HUES6 (cell line): Measurements from ENCODE around the gene HDAC5.

Source experiments
- H3K27ac ChIP-seq: 2 replicates; pipeline ENCODE4 v1.7.0; 2013; ENCODE audit warnings: low read depth, mild to moderate bottlenecking, low read length, inconsistent platforms
- H3K27me3 ChIP-seq: 2 replicates; pipeline ENCODE4 v1.6.1; 2013; ENCODE audit warnings: low read length; ENCODE audit not compliant: control insufficient read depth, insufficient read depth
- H3K36me3 ChIP-seq: 2 replicates; pipeline ENCODE4 v1.6.1; 2013; ENCODE audit warnings: low read length; ENCODE audit not compliant: control insufficient read depth, insufficient read depth
- H3K4me1 ChIP-seq: 2 replicates; pipeline ENCODE4 v1.6.1; 2013; ENCODE audit warnings: low read length; ENCODE audit not compliant: control insufficient read depth, insufficient read depth
- H3K4me3 ChIP-seq: 2 replicates; pipeline ENCODE4 v1.5.1; 2013; ENCODE audit warnings: low read depth, low read length
- H3K9ac ChIP-seq: one replicate; pipeline ENCODE4 v1.6.1; 2013; ENCODE audit warnings: mild to moderate bottlenecking, low read length
- H3K9me3 ChIP-seq: 2 replicates; pipeline ENCODE4 v1.6.1; 2013; ENCODE audit warnings: low read depth, low read length; ENCODE audit not compliant: control insufficient read depth, insufficient read depth

Gene HDAC5

DNA sequence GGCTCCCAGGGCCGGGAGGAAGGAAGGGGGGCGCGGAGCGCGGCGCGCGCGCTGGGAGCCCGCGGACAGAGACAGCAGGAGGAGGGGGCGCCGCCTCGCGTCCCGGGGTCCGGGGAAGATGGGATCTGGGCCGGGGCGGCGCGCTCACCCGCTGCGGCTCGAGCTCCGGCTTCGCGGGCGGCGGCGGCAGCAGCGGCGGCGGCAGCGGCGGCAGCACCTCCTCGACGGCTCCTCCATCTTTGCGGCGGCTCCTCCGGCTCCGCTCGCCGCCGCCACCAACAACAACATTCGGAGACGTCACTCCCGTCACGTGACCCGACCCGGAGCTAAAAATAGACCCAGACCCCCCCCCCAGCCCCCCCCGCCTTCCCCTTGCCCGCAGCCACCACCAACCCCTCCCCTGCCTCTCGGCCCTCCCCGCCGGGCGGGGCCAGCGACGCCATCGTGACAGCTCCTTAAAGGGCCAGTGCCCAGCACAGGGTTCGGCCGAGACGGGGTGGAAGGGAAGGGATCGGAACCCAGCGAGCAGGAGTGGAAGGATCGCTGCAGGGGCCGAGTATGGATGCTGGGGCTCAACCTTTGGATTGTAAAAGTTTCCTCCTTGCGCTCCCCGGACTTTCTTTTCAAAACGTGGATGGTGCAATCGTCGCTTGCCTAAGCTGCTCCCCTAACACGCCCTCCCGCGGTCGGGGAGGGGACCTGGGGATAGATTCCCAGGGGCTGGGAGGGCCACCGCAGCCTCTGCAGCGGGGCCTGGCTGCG is at the start of gene HDAC5:
HDAC5 (minus strand) TSS at position 286 of the 762 bp plus-strand sequence. CDS start 6,126 bp downstream, outside the sequence.
- no peaks in the 10 kb centered on the region for H3K27me3 ChIP-seq
- H3K36me3 ChIP-seq: no peaks in the 10 kb centered on the region
- H3K4me1 ChIP-seq: peaks cover 31% of the 10 kb centered on the region
- H3K4me3 ChIP-seq: peak within 1 kb of the TSS; percentile 98
- no peaks in the 10 kb centered on the region for H3K9me3 ChIP-seq
- H3K9ac ChIP-seq: peak within 1 kb of the TSS; percentile 91
- peak within 1 kb of the TSS; percentile 86; the same call in 1 of the 2 replicates for H3K27ac ChIP-seq

DNA sequence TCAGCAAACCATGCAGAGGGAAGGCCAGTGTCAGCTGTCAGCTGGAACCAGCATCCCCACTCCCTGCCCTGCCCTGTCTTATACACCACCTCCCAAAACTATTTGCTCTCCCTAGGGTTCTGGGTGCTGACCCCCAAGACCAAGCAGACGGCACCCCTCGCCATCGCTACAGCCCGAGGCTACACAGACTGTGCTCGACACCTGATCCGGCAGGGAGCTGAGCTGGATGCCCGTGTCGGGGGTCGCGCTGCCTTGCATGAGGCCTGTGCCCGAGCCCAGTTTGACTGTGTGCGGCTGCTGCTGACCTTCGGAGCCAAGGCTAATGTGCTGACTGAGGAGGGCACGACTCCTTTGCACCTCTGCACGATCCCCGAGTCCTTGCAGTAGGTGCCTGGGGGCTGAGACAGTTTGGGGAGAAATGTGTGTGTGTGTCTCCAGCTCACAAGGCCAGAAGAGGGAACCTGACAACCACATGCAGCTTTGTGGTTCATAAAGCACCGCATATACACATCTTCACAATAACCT is 48.6 kb upstream of the HDAC5 start:
- Histone ChIP-seq H3K27ac (no peak overlapping the region), H3K4me3 (no peak overlapping the region), H3K4me1 (peaks cover 17% of the 10 kb centered on the region), H3K9ac (no peak overlapping the region), H3K9me3 (no peaks in the 10 kb centered on the region), H3K27me3 (no peaks in the 10 kb centered on the region), H3K36me3 (peaks cover 18% of the 10 kb centered on the region)

DNA sequence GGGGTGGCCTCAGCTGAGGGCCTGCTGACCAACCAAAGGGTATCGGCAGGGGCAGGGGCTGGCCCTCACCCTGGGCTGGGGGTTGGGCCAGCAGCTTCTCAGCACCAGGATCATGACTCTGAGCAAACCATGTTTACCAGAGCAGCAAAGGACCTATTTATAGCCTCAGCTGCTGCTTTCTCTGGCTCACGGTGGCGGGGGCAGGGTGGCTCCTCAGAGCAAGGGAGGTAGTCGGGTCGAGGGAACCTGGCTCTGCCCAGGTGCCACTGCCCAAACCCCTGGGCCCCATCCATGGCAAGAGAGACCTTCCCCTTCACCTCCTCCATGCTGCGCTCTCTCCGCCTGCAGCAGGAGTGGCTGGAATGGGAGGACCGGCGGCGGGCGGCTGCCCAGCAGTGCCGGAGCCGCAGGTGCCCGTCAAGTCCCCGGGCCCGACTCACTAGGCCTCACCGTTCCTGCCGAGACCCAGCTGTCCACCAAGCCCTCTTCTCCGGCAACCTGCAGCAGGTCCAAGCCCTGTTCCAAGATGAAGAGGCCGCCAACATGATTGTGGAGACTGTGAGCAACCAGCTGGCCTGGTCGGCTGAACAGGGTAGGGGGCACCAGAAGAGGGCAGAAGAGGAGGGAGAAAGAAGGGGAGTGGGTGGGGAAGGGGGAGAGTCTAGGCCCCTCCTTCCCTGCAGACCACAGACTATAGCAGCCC is 47.2 kb upstream of the HDAC5 start, which contains the start of gene ASB16:
ASB16 (plus strand) TSS at position 206 of the 703 bp plus-strand sequence; CDS start at position 292, 86 bp downstream.
- Histone ChIP-seq H3K27ac (0 out of 2 replicates have a peak within 1 kb of the TSS, but pooled peaks have one; percentile 26), H3K36me3 (peaks cover 9% of the 10 kb centered on the region), H3K4me3 (peak within 1 kb of the TSS; percentile 12; the same call in 1 of the 2 replicates), H3K9ac (no peak within 1 kb of the TSS), H3K9me3 (no peaks in the 10 kb centered on the region), H3K4me1 (peaks cover 17% of the 10 kb centered on the region), H3K27me3 (no peaks in the 10 kb centered on the region)

DNA sequence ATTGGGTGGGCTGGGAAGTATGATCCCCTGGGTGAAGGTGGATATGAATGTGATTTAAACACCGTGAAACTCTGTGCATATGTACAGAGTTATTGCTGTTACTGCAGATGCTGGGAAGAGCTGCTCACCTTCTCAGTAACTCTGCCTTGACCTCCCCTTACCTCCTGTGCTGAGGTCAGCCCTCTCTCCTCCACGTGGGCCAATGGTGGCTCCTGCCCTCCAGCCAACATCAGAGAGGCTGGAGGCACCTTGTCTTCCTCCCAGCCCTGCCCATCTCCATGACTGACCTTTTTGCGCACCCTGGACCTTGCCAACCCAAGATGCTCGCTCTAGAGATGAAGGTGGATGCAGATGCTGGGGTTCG is 46.7 kb upstream of the HDAC5 start:
- no peaks in the 10 kb centered on the region for H3K9me3 ChIP-seq
- H3K36me3 ChIP-seq: peaks cover 5% of the 10 kb centered on the region; the same call in 1 of the 2 replicates
- no peak overlapping the region for H3K9ac ChIP-seq

DNA sequence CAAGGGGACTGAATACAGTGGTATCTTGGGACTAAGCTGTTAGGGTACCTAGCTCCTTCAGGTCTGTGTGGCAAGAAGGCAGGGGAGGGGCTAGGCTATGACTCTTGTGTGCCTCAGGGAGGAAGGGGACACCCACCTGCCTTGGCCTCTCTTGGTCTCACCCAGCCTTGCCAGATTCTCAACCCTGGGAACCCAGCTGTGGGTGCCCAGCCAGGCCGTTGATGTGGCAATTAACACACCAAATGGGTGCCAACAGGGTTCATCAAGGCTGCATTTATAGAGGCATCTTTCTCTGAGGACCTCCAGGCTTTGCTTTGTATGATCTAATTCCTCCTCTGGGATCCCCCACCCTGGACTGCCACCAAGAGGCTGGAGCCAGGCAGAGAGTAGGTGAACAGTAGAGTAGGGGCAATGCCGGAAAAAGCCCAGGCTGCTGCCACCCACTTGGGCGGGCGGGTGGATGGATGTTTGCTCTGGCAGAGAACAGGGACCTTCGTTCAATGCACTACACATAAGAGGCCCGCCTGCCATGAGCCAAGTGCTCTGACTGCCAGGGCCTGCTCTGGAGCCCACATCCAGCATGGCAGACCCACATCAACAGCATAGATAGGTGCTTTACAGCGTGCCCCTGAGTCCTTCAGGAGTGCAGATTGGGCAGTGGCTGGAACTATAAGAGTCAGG is 43.9 kb upstream of the HDAC5 start:
- no peak overlapping the region for H3K9ac ChIP-seq
- no peak overlapping the region for H3K27ac ChIP-seq
- H3K4me3 ChIP-seq: no peak overlapping the region

More for the DNA sequence above, 46.7 kb upstream of the HDAC5 start:
- no peaks in the 10 kb centered on the region for H3K27me3 ChIP-seq
- H3K27ac ChIP-seq: no peak overlapping the region
- peaks cover 17% of the 10 kb centered on the region for H3K4me1 ChIP-seq
- H3K4me3 ChIP-seq: 0 out of 2 replicates have a peak overlapping the region, but pooled peaks have one; percentile 12

DNA sequence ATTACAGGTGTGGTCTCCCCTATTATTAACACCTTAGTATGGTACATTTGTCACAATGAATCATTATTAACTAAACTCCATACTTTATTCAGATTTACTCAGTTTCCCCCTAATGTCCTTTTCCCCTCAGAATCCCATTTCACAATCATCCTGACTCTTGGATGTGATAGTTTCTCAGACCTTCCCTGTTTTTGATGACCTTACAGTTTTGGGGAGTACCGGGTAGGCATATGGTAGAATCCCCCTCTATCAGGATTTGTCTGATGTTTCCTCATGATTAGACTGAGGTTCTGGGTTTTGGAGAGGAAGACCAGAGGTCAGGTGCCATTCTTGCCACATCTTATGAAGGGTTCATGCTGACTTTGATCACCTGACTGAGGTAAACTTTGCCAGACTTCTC is 41.0 kb upstream of the HDAC5 start:
- Histone ChIP-seq H3K27ac (no peak overlapping the region), H3K27me3 (no peaks in the 10 kb centered on the region), H3K4me1 (peaks cover 4% of the 10 kb centered on the region), H3K36me3 (peaks cover 29% of the 10 kb centered on the region), H3K9me3 (no peaks in the 10 kb centered on the region), H3K4me3 (no peak overlapping the region), H3K9ac (no peak overlapping the region)

More for the DNA sequence above, 43.9 kb upstream of the HDAC5 start:
- no peaks in the 10 kb centered on the region for H3K27me3 ChIP-seq
- peaks cover 5% of the 10 kb centered on the region for H3K36me3 ChIP-seq
- peaks cover 17% of the 10 kb centered on the region for H3K4me1 ChIP-seq
- no peaks in the 10 kb centered on the region for H3K9me3 ChIP-seq

DNA sequence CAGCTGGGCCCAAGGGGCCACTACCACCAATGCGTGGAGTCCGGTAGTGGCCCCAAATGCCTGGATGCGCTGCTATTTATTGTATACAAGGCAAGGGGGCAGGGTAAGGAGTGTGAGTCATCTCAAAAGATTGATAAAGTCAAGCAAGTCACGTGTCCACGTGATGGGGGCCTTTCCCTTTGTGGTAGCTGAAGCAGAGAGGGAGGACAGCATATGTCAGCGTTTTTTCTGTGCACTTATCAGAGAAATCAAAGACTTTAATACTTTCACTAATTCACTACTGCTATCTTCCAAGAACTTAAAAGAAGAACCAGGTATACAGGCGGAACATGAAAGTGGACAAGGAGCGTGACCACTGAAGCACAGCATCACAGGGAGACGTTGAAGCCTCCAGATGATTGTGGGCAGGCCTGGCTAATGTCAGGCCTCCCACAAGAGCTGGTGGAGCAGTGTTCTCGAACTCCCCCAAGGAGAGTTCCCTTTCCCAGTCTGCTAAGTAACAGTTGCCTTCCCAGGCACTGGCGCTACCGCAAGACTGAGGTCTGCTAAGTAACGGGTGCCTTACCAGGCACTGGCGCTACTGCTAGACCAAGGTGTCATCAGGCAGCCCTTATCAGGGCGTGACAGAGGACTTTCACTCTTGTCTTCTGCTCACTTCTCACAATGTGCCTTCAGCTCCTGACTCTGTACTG is 36.2 kb upstream of the HDAC5 start:
- no peak overlapping the region for H3K9ac ChIP-seq

DNA sequence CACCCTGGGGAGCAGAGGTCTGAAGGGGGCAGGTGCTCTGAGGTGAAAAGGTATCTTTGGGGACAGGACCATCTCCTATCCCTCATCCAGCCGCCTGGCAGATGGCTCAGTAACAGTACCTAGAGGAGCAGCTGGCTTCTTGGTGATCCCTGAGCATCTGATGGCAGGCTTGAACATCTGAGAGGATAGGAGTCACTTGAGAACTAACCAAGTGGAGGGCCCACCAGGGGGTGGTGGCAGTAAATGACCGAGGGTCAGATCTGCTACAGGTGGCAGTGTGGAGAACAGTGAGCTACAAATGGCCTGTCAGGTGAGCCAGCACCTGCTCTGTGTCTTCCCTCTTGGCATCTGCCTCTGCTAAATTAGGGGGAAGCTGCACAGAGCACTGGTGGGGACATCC is 32.0 kb upstream of the HDAC5 start:
- no peak overlapping the region for H3K9ac ChIP-seq
- no peak overlapping the region for H3K4me3 ChIP-seq
- H3K4me1 ChIP-seq: no peaks in the 10 kb centered on the region
- H3K27me3 ChIP-seq: no peaks in the 10 kb centered on the region
- no peak overlapping the region for H3K27ac ChIP-seq
- no peaks in the 10 kb centered on the region for H3K9me3 ChIP-seq
- H3K36me3 ChIP-seq: peaks cover 77% of the 10 kb centered on the region

More for the DNA sequence above, 36.2 kb upstream of the HDAC5 start:
- Histone ChIP-seq H3K27me3 (no peaks in the 10 kb centered on the region), H3K36me3 (peaks cover 67% of the 10 kb centered on the region), H3K4me1 (no peaks in the 10 kb centered on the region), H3K4me3 (no peak overlapping the region), H3K27ac (no peak overlapping the region), H3K9me3 (no peaks in the 10 kb centered on the region)

DNA sequence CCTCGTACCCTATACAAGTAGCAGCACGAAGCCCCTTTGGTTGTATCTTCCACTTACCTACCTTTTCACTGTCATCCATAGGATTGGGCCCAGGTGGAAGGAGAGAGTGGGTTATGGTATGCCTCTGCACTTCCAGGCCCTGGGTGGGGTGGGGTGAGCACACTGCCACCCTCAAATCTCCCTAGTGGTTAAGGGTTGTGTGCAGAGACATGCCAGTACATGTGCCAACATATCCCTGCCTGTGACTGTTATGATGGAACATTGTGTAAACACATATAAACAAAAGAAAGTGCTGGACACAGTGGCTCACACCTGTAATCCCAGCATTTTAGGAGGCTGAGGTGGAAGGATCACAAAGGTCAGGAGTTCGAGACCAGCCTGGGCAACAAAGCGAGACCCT is 29.4 kb upstream of the HDAC5 start:
- H3K9me3 ChIP-seq: no peaks in the 10 kb centered on the region
- H3K27me3 ChIP-seq: no peaks in the 10 kb centered on the region
- no peak overlapping the region for H3K4me3 ChIP-seq
- peaks cover 80% of the 10 kb centered on the region for H3K36me3 ChIP-seq
- H3K9ac ChIP-seq: no peak overlapping the region
- H3K4me1 ChIP-seq: no peaks in the 10 kb centered on the region
- H3K27ac ChIP-seq: no peak overlapping the region

DNA sequence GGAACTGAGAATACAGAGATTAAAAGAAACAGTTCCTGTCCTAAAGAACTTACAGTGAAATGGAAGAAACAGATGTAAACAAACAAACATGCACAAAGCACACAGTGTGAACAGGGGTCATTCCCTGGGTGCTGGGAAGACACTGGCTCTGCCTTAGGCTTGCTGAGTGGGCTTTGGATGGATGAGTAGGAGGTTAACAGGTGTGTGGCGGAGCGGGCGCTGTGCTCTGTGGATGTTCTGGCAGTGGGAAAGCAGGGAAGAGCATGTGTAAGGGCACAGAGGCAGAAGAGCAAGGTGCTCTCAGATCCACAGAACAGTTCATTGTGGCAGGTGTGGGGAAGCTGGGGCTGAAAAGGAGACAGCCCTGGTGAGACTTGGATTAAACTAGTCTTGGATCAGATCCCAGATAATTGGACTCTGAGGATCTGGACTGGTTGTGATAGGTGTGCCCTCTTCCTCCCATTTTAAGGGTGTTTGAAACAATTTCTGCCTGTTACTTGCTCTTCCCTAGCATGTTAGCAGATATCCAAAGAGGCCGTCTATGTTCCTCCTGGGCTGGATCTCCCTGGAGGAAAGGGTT is 26.4 kb upstream of the HDAC5 start:
- H3K27ac ChIP-seq: no peak overlapping the region
- peaks cover 87% of the 10 kb centered on the region for H3K36me3 ChIP-seq
- no peaks in the 10 kb centered on the region; the same call in 1 of the 2 replicates for H3K4me1 ChIP-seq
- no peak overlapping the region for H3K4me3 ChIP-seq
- no peaks in the 10 kb centered on the region for H3K27me3 ChIP-seq
- no peak overlapping the region for H3K9ac ChIP-seq
- no peaks in the 10 kb centered on the region for H3K9me3 ChIP-seq
